Adipose tissue (tissue), 3 donors: ENCODE measurements around the gene PSMB8. TPM values are rescaled to one million over a fixed set of nuclear protein-coding genes. Genes with fewer than 3 reads are reported as not detected.
A peak's percentile ranks its signal among the peaks of the same experiment; 100 is the strongest.

Experiments used
- H3K27ac ChIP-seq: one replicate; pipeline ENCODE4 v1.5.1; 2013; ENCODE audit warnings: low read depth, low read length
- WGBS, 3 donors: extraction: QIAGEN DNeasy Blood & Tissue Kit; methylation state at CpG; one replicate each; pipeline ENCODE4 v1.1.7; 2013; 5-methylcytosine and 5-hydroxymethylcytosine counted together
- polyA plus RNA-seq, 3 donors: library from polyadenylated mRNA; stranded (reverse); fragments of 200-250 nt; gene quantifications; one replicate each; pipeline ENCODE4 v1.2.3, GENCODE V29; 2013
- donor health status: healthy with polysubstance abuse.
- donor health status: Bipolar disorder and iron deficiency.
- donor health status: healthy.

Gene PSMB8
- polyA plus RNA-seq, 3 donors, result 43.8 to 93.3 (median 61.5) TPM

DNA sequence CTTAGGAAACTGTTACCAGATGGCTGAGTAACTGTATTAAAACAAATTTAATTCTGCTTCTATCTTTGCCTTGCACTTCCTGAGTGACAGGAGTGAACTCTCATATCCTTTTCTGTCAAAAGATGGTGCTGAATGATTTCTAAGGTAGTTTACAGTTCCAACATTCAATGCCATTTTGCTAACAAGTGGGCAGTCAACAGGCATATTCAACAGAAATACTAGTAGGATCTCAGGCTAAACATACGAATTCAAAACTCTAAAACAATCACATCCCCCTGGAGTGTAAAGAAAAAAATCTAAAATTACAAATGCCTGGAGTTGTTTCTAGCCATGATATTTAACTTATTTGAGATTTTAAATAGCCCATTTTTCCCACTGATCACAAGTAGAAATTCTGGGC lies 16.8 kb upstream of the PSMB8 start:
- no peak overlapping the region for H3K27ac ChIP-seq
- WGBS, 3 donors, result 76 to 82% (median 79%) methylated on average over 1 of the region's 1 CpG

DNA sequence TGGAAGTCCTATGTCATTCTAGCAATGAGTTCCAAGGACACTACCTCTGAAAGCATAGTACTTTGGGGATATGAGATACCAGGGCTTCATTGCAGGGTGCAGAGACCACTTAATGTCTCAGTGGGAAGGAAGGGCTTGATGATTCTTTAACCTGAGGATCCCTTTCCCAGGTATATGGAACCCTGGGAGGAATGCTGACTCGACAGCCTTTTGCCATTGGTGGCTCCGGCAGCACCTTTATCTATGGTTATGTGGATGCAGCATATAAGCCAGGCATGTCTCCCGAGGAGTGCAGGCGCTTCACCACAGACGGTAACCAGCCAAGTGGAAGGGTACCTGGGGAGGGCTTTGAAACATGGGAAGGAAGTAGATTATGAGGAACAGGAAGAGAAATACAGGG lies 14.3 kb upstream of the PSMB8 start:
- H3K27ac ChIP-seq, result no peak overlapping the region
- 81 to 87% (median 87%) methylated on average over 5 of the region's 5 CpGs for WGBS, 3 donors

DNA sequence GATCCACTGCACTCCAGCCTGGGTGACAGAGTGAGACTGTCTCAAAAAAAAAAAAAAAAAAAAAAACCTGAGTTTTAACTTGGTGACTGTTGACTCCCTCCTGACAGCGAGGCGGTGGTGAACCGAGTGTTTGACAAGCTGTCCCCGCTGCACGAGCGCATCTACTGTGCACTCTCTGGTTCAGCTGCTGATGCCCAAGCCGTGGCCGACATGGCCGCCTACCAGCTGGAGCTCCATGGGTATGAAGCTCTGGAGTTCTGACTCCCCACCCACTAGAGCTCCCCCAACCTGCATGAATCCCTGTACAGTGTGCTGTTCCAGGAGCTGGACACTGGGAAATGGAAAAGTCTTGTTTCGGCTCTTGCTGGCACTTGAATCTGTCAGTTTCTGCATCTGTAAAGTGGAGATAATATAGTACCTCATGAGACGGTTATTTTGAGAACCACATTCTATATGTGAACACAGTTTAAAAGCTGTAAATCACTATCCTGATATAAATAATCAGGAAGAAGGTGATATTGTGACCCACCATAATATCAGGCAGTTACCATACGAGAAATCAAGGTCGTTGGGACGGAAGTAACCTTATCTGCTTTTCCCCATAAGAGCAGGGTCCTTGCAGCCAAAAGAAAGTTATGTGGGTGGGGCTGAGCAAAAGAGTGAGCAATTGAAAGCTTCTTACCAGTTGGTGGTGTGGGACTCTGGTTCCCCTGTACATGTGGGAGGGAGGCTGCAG lies 13.5 kb upstream of the PSMB8 start:
- 75 to 88% (median 81%) methylated on average over 14 of the region's 14 CpGs for WGBS, 3 donors
- H3K27ac ChIP-seq, result no peak overlapping the region

DNA sequence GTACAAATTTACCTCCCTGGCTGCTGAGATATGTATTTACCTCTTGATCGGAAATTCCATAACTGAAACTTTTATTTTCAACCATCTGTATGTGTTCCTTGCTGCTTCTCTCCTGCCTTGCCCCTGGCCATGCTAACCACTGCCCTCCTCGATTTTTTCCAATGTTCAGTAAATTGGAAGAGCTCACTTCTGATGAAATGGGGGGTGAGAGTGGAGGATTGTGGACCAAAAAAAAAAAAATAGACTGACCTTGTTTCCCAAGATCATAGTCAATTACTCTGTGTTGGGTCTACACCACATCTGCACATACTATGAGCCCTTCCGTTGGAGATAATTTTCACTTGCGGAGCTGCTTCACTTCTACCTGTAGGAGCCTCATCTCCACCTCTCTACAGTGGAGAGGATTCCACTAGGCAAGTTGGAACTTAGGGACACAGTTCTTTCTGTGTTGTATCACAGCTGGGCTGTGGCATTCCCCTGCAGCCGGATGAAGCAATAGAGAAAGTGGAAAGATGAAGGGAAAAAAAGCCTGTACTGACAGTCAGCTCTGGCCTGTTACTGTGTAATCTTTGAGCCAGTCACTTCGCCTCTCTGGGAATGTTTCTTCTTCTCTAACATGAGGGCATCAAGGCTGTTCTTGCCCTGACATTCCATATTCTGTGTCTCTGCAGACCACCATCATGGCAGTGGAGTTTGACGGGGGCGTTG lies 11.8 kb upstream of the PSMB8 start:
- no peak overlapping the region for H3K27ac ChIP-seq
- WGBS, 3 donors, result 81 to 86% (median 84%) methylated on average over 8 of the region's 8 CpGs

DNA sequence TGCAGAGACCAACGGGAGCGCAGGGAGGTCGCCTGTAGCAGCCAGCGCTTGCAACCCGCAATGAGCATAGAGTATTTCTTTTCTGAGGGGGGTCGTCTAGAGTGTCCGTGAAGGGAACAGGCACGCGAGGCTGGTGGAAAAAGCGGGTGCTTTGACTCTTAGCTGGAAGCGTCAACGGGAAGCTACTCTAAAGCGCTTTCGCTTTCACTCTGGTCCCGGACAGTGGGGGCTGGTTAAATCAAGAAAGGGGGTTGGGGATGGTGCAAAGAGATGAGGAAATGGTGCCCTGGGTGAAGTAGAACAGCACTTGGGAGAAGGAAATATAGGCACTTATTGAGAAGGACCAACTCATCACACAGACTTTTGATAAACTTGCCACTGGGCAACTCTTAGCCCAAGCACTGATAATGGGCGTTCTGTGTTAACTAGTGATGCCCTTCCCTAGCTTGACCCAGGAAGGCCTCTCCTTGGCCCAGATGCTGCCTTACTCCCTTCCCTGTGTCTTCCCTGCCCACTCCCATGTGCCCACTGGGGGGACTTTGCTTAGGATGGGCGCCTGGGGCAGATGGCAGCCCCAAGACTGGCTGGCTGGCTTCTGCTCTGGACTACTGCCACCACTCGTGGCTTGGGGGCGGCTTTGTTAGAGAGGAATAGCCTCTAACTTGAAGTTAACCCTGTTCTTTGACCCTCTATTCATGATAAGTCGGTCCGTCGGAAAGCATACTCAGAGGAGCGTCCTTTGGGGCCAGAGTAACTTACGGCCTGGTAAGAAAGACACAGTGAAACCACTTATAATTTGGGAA lies 10.7 kb upstream of the PSMB8 start:
- peak overlapping the region; percentile 19 for H3K27ac ChIP-seq
- 4 to 19% (median 5%) methylated on average over 24 of the region's 24 CpGs for WGBS, 3 donors

DNA sequence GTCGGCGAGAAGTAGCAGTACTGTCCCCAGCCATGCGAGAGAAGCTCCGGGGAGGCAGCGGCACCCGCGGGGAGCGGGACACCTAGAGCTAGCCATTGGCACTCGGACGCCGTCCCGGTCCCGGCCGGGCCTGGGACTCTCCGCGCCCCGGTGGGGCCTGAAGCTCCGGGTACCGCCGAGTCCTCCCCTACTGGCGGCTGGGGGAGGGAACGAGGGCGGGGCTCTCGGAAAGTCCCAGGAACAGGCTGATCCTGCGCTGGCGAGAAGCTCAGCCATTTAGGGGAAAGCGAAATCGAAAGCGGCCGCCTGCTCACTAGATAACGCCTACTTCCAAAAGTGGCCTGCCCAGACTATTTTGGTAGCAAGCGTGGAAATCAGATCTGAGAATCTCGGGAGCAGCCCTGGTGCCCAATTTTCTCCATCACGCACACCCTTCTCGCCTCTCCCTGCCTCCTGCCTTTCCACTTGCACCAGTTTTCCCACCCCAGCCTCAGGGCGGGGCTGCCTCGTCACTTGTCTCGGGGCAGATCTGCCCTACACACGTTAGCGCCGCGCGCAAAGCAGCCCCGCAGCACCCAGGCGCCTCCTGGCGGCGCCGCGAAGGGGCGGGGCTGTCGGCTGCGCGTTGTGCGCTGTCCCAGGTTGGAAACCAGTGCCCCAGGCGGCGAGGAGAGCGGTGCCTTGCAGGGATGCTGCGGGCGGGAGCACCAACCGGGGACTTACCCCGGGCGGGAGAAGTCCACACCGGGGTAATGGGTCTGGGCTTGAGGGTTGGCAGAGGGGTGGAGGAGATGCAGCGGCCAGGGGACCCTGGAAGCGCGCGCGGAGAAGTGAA lies 9.9 kb upstream of the PSMB8 start, which contains the start of the genes PSMB9 and TAP1:
TSS of gene PSMB9 (plus strand) at position 652 of the 835 bp plus-strand sequence. CDS start at position 690, 38 bp downstream.
TSS of gene TAP1 (minus strand) at position 164 of the 835 bp plus-strand sequence. CDS start at position 96, 68 bp downstream.
- peak within 1 kb of the TSS; percentile 98 for H3K27ac ChIP-seq
- WGBS, 3 donors, result 0 to 1% (median 0%) methylated on average over 64 to 68 of the region's 68 CpGs

DNA sequence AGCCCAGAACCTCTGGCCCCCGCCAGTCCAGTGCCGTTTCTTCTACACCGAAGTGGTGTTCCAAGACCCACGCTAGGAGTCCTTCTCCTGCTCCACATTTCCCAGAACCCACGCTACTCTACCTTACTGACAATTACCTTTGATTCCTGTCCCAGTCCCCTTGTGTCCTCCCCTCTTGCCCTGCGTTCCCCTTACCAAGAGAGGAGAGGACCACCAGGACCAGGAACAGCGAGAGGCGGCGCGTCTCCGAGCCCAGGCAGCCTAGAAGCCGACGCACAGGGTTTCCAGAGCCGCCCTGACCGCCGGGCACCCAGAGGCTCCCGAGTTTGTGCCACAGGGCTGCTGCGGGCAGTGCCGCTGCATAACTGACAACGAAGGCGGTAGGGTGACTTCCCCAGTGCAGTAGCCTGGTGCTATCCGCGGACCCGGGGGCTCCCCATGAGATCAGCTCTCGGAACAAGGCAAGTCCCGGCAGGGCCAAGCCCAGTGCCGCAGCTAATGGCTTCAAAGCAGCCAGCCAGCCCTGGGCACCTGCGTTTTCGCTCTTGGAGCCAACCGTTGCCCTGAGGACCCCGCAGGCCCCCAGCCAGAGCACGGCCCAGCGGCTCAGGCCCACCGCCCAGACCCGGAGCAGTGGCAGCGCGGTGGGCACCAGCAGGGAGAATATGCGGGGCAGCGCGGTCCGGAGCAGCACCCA lies 9.1 kb upstream of the PSMB8 start:
- WGBS, 3 donors, result 0% methylated on average over 40 to 41 of the region's 41 CpGs
- H3K27ac ChIP-seq, result peak overlapping the region; percentile 98

DNA sequence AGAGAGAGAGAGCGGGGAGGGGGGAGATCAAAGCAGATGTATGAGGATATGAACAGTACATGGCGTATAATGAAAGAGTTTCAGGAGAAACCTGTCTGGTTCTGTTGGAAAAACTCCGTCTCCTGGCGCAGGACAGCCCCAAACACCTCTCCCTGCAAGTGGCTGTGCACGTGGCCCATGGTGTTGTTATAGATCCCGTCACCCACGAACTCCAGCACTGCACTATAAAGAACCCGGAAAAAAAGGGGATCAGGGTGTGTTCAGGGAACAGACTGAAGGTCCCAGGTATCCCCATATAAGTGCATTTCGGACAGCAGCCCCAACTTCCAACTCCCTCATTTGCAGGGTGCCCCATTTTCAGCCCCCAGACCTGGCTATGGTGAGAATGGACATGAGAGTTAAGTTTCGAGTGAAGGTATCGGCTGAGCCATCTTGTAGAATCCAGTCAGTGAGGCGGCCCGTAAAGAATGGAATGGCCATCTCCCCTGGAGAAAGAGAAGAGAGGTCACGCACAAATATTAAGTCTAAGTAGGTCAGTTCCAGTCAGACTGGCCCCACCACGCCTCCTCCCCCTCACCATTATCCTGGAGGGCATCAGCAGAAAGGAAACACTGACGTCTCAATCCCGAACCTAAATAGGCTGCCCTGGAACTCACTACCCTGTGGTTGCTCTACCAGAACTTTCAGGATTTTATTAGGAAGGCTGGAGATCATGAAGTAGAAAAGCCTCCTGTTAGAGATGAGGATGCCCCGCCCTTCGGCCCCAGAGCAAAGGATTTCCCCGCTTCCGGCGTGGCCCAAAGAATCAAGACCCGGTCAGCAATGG lies 8.4 kb upstream of the PSMB8 start:
- 45 to 51% (median 45%) methylated on average over 23 of the region's 23 CpGs for WGBS, 3 donors
- H3K27ac ChIP-seq, result peak overlapping the region; percentile 98

DNA sequence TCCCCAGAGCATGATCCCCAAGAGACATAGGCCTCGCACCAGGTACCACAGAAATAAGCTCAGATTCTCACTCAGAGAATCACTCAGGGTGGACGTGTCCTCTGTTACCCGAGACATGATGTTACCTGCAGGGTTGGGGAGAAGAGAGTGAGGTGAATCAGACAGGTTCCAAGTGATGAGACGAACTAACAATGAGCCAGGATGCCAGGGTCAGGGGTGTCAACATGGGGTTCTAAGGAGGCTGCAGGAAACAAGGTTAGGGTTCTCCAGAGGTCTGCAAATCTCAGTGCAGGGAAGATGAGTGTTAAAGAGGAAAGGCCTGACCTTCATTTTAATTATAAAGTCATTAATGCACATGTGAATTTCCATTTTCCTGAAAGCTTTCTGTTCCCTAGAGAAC lies 7.2 kb upstream of the PSMB8 start:
- no peak overlapping the region for H3K27ac ChIP-seq
- 83 to 94% (median 89%) methylated on average over 4 of the region's 4 CpGs for WGBS, 3 donors

DNA sequence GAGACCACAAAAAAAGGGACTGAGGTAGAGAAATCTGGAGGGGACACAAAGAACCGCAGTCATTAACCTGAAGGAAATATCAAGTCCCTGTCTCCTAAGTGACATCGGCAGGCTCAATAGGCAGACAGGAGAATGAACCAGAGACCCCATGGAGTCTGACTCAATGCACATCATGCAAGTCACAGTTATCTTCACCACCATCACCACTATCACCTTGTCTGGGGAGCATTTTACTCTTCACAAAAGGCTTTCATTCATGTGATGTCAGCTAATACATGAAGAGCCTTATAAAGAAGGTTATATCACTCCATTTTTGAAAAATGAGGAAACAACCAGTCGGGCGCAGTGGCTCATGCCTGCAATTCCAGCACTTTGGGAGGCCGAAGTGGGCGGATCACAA lies 5.3 kb upstream of the PSMB8 start:
- WGBS, 3 donors, result 76 to 80% (median 78%) methylated on average over 6 of the region's 6 CpGs

DNA sequence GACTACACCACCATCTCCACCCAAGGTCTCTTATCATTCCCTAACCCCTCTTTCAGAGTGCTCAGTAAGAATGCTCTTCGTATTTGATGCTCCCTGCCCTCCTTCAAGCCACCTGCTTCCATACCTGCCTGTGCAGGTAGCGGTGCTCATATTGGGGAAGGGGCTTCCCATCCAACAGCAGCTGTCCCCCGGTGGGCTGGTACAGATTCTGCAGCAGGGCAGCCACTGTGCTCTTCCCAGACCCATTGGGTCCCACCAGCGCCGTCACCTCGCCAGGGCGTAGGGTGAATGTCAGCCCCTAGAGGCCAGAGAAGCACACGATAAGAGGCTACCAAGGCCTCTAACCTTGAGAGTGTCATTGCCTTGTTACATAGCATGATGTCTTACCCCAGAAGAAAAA lies 3.9 kb upstream of the PSMB8 start:
- 90 to 91% (median 91%) methylated on average over 8 of the region's 8 CpGs for WGBS, 3 donors
- no peak overlapping the region for H3K27ac ChIP-seq

More for the DNA sequence above, 5.3 kb upstream of the PSMB8 start:
- H3K27ac ChIP-seq, result no peak overlapping the region

DNA sequence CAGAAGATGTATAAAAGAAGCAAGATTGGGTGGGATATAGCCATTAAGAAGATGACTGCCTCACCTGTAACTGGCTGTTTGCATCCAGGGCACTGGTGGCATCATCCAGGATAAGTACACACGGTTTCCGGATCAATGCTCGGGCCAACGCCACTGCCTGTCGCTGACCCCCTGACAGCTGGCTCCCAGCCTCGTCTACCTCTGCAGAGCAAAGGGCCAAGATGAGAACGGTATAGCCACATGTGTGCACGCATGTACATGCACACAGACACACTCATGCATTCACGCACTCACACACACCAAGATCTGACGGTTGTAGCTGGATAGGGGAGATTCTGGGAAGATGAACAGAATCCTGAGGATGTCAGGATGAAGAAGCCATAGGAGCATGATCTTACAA lies 3.2 kb upstream of the PSMB8 start:
- WGBS, 3 donors, result 88 to 93% (median 93%) methylated on average over 10 of the region's 10 CpGs
- no peak overlapping the region for H3K27ac ChIP-seq

DNA sequence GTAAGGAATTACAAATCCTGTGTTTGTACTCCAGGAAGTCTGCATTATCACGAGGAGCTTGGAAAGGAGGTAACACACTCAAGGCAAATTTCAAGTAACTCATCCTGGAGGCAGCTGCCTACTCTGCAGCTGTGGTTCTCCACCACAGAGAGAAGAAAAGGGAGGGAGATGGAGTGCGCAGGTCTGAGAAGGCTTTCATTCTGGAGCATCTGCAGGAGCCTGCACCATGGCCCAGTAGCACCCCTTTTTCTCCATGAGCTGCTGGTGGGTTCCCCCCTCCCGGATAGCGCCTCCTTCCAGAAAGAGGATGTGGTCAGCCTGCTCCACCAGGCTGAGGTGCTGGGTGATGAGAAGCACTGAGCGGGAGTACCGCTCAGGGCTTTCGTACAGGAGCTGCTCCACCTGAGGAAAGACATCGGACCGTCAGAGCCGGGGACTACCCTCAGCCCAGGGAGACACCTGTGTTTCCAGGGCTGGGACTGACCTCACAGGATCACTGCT lies 1.6 kb upstream of the PSMB8 start:
- H3K27ac ChIP-seq, result no peak overlapping the region
- WGBS, 3 donors, result 40 to 74% (median 55%) methylated on average over 10 of the region's 10 CpGs

DNA sequence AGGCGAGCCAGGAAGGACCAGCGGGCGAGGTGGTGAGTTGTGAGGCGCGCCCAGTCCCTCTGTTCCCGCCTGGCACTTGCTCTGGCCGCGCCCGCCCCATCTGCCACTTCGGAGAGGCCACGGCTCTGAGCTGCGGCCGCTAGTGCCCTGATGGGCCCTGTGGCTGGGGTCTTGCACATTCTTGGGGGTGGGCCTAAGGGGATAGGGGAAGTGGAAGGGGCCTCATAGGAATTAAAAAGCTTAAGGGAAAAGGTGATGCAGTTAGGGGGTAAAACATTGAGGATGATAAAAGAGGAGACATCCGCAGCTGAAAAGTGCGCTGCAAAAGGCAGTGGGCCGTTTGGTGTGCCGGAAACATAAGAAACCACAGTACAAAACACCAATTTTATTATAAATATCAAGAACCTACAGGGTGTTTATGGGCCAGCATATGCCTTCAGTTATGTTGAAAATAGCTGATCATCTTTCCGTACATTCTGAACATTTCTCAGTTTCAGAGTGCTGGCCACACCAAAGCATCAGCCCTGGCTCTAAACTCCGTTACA lies 1.1 kb upstream of the PSMB8 start:
- H3K27ac ChIP-seq, result no peak overlapping the region
- 12 to 32% (median 19%) methylated on average over 18 to 19 of the region's 19 CpGs for WGBS, 3 donors

DNA sequence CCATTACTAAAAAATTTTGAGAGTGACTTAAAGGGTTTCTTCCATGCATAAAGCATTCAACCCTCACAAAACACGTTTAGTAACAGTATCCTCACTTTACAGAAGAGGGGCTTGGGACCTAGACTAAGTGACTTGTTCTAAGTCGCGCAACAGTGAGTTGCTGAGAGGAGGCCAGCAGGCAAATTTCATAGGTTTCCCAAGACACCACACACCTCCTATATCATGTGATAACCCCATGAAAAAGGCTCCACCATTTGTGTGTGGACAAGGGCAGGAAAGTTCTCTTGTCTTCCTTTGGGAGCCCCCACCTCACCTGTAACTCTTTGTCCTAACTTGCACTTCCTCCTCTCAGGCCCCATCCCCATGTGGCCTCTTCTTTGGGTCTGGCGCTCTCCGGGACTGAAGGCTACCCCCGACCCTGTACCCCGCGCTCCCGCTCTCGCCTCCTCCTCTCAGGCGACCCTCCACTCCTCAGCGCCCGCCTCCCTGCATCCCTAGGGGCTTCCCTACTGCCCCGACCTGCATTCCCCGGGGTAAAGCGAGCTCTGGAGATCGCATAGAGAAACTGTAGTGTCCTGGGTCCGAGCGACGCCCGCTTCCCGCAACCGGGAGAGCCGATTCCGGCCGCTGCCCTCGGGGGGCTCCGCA lies 392 bp downstream of the PSMB8 start:
- peak overlapping the region; percentile 99 for H3K27ac ChIP-seq
- WGBS, 3 donors, result 3 to 9% (median 4%) methylated on average over 28 of the region's 28 CpGs

DNA sequence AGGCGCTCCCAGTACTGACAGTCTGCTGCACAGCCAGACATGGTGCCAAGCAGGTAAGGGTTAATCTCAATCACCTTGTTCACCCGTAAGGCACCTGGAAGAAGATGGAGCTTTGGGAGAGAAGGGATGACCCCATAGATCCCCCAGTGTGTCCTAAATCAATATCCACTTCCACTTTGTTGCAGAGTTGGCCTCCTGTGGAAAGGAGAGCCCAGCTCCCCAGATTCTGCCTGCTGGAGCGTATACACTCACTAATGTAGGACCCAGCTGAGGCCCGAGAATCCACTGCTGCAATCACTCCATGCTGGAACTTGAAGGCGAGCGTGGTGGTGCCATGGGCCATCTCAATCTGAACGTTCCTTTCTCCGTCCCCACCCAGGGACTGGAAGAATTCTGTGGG lies 1.2 kb downstream of the PSMB8 start:
- no peak overlapping the region for H3K27ac ChIP-seq
- WGBS, 3 donors, result 75 to 90% (median 77%) methylated on average over 8 of the region's 8 CpGs
